Smooth muscle cell (in vitro differentiated cells): ENCODE measurements around the gene ORAI2. TPM values are rescaled to one million over a fixed set of nuclear protein-coding genes. Genes with fewer than 3 reads are reported as not detected.
"Not testable (repeated sequence)": the region's sequence is repeated elsewhere in the genome, so short reads cannot be mapped to it uniquely, and the experiment has no call there.

Experiments
- DNase-seq: peaks from one replicate; lab custom pipeline; 2025; ENCODE audit not compliant: unreplicated experiment; lab: John Stamatoyannopoulos, UW
- H2AFZ ChIP-seq: fragments of 200-600 bp; sonication (generic); 2 replicates; pipeline ENCODE4 v1.6.0; 2016; ENCODE audit warnings: antibody characterized with exemption, low read depth, mild to moderate bottlenecking
- H3F3A ChIP-seq: fragments of 200-600 bp; sonication (generic); 2 replicates; pipeline ENCODE4 v1.6.0; 2017; ENCODE audit warnings: antibody characterized with exemption, low read depth
- H3K27ac ChIP-seq: fragments of 200-600 bp; sonication (generic); 2 replicates; pipeline ENCODE4 v1.5.1; 2016; ENCODE audit warnings: low read depth, mild to moderate bottlenecking
- H3K27me3 ChIP-seq: fragments of 200-600 bp; sonication (generic); 2 replicates; pipeline ENCODE4 v1.6.1; 2016; ENCODE audit warnings: low read depth, mild to moderate bottlenecking
- H3K36me3 ChIP-seq: fragments of 200-600 bp; sonication (generic); 2 replicates; pipeline ENCODE4 v1.5.1; 2016; ENCODE audit warnings: low read depth
- H3K4me1 ChIP-seq: fragments of 200-600 bp; sonication (generic); 2 replicates; pipeline ENCODE4 v1.5.1; 2016; ENCODE audit warnings: low read depth
- H3K4me2 ChIP-seq: fragments of 200-600 bp; sonication (generic); 2 replicates; pipeline ENCODE4 v1.6.0; 2016; ENCODE audit warnings: mild to moderate bottlenecking
- H3K4me3 ChIP-seq: fragments of 200-600 bp; sonication (generic); 2 replicates; pipeline ENCODE4 v1.5.1; 2016; ENCODE audit warnings: mild to moderate bottlenecking
- H3K79me2 ChIP-seq: fragments of 200-600 bp; sonication (generic); 2 replicates; pipeline ENCODE4 v1.6.0; 2016; ENCODE audit warnings: low read depth, mild to moderate bottlenecking
- H3K9ac ChIP-seq: fragments of 200-600 bp; sonication (generic); 2 replicates; pipeline ENCODE4 v1.6.0; 2016; ENCODE audit warnings: low read depth
- H3K9me3 ChIP-seq: fragments of 200-600 bp; sonication (generic); replicated peaks from 2 replicates; pipeline ENCODE4 v1.5.1; 2016; ENCODE audit warnings: low read depth
- H4K20me1 ChIP-seq: fragments of 200-600 bp; sonication (generic); 2 replicates; pipeline ENCODE4 v1.6.0; 2016; ENCODE audit warnings: low read depth
- CTCF ChIP-seq: fragments of 200-600 bp; sonication (generic); IDR thresholded peaks from 2 replicates; pipeline ENCODE4 v1.5.1; 2017; ENCODE audit warnings: borderline replicate concordance, mild to moderate bottlenecking, antibody characterized with exemption; ENCODE audit not compliant: insufficient read depth, poor library complexity, severe bottlenecking
- WGBS: methylation state at CpG from one replicate; pipeline ENCODE4 v1.1.7; 2016; ENCODE audit warnings: low lambda C conversion rate; 5-methylcytosine and 5-hydroxymethylcytosine counted together
- polyA plus RNA-seq: library from polyadenylated mRNA; unstranded; fragments of >200 nt; fragmentation: Nextera tagmentation; extraction: Ambion mirVana; gene quantifications from 2 replicates; pipeline ENCODE4 v1.2.1, GENCODE V29; 2016
- total RNA-seq: library from RNA; depleted of rRNA; stranded (reverse); fragments of >200 nt; gene quantifications from 2 replicates; pipeline ENCODE4 v1.2.3, GENCODE V29; 2014

Gene ORAI2
- total and polyA plus RNA-seq, 2 experiments from 2014 or later, result 43.0 to 69.8 TPM

- WGBS, result 88% methylated on average over 6 of the region's 6 CpGs
- no peak overlapping the region for H3K4me2 ChIP-seq
Observed at GRCh38 chr7:102452451-102452850, 19.1 kb downstream of the ORAI2 start.

GRCh38 chr7:102453319-102453718 is 19.9 kb downstream of the ORAI2 start:
- Histone ChIP-seq H3K27me3 (no peaks in the 10 kb centered on the region), H3F3A (peaks cover 8% of the 10 kb centered on the region), H4K20me1 (peaks cover 11% of the 10 kb centered on the region), H3K9me3 (no peaks in the 10 kb centered on the region), H3K4me3 (no peak overlapping the region), H3K4me2 (no peak overlapping the region), H3K36me3 (no peaks in the 10 kb centered on the region), H3K27ac (no peak overlapping the region), H3K4me1 (no peaks in the 10 kb centered on the region), H3K79me2 (no peaks in the 10 kb centered on the region), H2AFZ (no peak overlapping the region), H3K9ac (no peak overlapping the region)
- 92% methylated on average over 7 of the region's 7 CpGs for WGBS
- no peak for DNase-seq
- no peak for TF ChIP-seq CTCF

More at GRCh38 chr7:102452451-102452850, 19.1 kb downstream of the ORAI2 start:
- no peaks in the 10 kb centered on the region for H3K79me2 ChIP-seq
- H2AFZ ChIP-seq, result no peak overlapping the region
- H3K4me3 ChIP-seq, result no peak overlapping the region
- TF ChIP-seq CTCF, result no peak
- H3K36me3 ChIP-seq, result no peaks in the 10 kb centered on the region
- H3K4me1 ChIP-seq, result no peaks in the 10 kb centered on the region
- H3K9ac ChIP-seq, result no peak overlapping the region
- no peaks in the 10 kb centered on the region for H3K27me3 ChIP-seq
- H3K9me3 ChIP-seq, result no peaks in the 10 kb centered on the region
- DNase-seq, result no peak
- H3K27ac ChIP-seq, result no peak overlapping the region
- H3F3A ChIP-seq, result peaks cover 8% of the 10 kb centered on the region
- H4K20me1 ChIP-seq, result peaks cover 17% of the 10 kb centered on the region

GRCh38 chr7:102454468-102454867 is 21.1 kb downstream of the ORAI2 start:
- no peak overlapping the region for H3K4me3 ChIP-seq
- H3F3A ChIP-seq, result peaks cover 8% of the 10 kb centered on the region
- H3K27me3 ChIP-seq, result no peaks in the 10 kb centered on the region
- H3K27ac ChIP-seq, result no peak overlapping the region
- H3K9ac ChIP-seq, result no peak overlapping the region
- no peaks in the 10 kb centered on the region for H3K4me1 ChIP-seq
- no peak for DNase-seq
- no peak for TF ChIP-seq CTCF
- H3K9me3 ChIP-seq, result no peaks in the 10 kb centered on the region
- no peaks in the 10 kb centered on the region for H3K36me3 ChIP-seq
- H4K20me1 ChIP-seq, result peaks cover 11% of the 10 kb centered on the region
- no peak overlapping the region for H3K4me2 ChIP-seq
- H2AFZ ChIP-seq, result no peak overlapping the region
- WGBS, result 87% methylated on average over 12 of the region's 12 CpGs
- no peaks in the 10 kb centered on the region for H3K79me2 ChIP-seq

GRCh38 chr7:102454932-102455331 is 21.6 kb downstream of the ORAI2 start:
- not testable (repeated sequence) for H3K27ac ChIP-seq, H3K4me2 ChIP-seq, H3F3A ChIP-seq, H2AFZ ChIP-seq, H3K27me3 ChIP-seq, H3K36me3 ChIP-seq, DNase-seq, H3K9me3 ChIP-seq, H3K79me2 ChIP-seq, H3K9ac ChIP-seq, H3K4me3 ChIP-seq, H3K4me1 ChIP-seq
- H4K20me1 ChIP-seq, result peaks cover 11% of the 10 kb centered on the region
- WGBS, result 96% methylated on average over 10 of the region's 10 CpGs
